Astrocyte of the hippocampus (primary cell): Measurements from ENCODE around the gene SDK2.

ENCODE experiments used
- DNase-seq: peaks from one replicate; pipeline ENCODE4 v3.0.0; 2011; ENCODE audit warnings: low read depth, low spot score

SDK2 gene

DNA sequence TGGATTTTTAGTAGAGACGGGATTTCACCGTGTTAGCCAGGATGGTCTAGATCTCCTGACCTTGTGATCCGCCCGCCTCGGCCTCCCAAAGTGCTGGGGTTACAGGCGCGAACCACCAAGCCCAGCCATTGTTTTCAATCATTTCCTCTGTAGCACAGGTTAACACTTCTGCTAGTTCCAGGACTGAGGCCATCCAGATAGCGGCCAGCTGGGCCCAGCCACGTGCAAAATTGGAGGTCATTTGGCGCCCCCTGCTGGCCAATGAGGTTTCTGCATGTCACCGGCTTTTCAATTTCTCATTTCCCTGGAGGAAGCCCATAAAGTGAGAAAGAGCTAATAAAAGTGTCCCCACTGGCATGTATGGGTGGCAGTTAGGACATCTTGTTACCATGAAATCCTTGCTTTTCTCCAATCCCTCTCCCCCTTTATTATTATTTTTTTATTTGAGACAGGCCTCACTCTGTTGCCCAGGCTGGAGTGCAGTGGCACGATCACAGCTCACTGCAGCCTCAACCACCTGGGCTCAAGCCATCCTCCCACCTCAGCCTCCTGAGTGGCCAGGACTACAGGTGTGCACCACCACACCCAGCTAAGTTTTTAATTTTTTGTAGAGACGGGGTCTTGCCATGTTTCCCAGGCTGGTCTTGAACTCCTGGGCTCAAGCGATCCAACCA, 274.3 kb downstream of the SDK2 start:
- peak; percentile 88 for DNase-seq

DNA sequence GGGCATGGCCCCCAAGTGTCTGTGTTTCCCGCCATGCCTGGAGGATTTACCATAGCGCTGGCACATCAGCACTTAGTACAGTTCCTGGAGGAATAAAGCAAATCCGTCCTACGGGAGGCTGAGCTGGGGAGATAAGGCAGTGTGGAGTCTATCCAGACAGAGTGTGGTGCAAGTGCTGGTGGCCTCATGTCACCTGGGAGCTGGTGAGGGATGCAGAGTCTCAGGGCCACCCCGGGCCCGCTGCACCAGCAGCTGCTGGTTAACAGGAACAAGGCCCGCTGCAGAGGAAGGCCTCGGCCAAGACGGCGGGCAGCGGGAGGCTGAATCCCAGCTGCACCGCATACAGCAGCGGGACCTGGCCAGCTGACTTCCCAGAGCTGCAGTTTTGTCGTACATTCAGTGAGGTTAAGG, 275.1 kb downstream of the SDK2 start:
- DNase-seq: no peak

DNA sequence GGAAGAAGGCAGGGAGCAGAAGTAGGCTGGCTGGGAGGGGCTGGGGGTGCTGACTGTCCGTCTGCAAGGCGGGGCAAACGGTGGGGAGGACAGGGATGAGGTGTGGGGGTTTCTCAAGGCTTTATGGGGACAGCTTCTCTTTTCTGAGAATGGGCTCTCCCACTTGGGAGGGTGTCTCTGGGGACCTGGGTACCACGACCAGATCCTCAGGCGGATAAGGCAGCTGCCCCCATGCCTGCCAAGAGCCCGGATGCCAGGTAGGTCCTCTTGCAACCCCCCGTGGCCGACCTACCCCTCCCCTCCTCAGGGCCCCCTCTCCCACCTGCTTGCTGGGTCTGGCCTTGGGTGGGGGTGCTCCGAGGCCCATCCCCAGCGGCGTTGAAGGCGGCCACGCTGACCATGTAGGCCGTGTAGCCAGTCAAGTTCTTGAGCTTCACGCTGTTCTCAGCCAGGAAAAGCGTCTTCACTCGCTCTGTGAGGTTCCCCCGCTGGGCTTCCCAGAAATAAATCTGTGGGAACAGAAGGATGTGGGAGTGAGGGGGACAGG, 276.1 kb downstream of the SDK2 start:
- no peak for DNase-seq

DNA sequence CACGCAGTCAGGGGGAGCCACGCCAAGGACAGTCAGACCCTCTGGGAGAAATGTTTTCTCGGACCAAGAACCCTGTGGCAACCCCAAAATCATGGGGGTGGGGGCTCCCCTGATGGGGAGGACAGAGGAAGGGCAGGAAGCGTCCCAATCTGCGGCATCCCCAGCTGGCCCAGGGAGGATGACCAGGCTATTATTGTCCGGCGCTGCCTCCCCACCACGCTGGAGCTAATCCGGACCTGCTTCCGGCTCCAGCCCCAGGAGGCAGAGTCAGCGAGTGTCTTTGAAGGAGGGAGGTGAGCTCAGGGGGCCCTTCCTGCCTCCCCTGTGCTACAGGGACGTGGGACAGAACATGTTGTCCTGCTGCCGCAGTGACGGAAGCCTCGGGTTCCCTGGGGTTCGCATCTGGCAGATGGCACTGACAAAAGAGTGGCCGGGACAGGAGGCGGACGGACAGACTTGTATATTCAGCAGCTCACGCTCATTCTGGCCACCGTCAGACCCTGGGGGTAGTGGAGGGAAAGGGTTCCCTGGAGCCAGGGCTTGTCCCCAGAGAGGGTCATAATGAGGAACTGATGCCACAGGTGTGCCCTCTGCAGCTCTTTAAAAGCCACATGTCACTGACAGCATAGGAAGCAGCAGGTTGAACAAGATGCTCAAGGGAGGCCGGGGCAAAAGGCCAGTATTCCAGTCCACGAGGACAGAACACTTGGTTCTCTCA, 278.2 kb downstream of the SDK2 start:
- no peak for DNase-seq

DNA sequence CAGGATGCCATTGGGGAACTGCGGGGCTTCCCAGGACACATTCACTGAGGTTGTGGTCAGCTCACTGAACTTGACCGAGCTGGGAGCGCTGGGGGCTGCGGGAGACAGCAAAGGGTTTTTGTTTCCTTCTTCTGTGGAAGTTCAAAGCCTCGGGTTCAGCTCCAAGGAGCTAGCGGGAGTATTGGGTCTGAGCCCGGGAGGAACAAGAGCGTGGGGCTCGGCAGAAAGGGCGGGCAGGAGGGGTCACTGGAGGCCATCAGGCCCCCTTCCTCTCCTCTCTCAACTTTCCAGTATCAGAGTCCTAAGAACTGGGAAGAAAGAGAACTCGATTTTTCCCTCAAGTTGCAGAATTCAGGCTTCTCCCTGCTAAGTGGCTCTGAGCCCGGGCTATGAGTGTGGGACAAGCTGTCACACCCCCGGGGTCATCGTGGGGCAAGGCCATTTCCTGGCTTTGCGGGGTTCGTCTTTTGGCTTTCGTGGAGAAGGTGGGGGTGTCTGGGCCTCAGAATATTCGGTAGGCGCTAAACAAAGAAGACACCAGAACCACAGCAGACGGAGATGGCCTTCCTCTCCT, 278.9 kb downstream of the SDK2 start:
- peak; percentile 29 for DNase-seq

DNA sequence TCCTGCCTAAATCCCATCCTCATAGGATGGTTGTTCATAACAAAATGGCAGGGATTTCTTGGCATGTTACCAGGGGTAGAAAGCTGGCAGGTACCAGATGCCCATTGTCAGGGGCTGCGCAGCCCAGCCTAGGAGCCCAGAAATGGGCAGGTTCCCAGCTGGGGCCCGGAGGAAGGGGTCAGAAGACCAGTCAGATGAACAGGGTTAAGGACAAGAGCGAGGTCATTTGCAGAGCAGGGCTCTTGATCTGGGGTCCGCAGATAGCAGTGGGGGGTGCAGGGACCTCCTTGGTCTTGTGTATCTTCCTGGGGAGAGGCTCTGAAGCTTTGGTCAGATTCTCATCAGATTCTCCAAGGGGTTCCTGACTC, 280.1 kb downstream of the SDK2 start:
- DNase-seq: no peak

DNA sequence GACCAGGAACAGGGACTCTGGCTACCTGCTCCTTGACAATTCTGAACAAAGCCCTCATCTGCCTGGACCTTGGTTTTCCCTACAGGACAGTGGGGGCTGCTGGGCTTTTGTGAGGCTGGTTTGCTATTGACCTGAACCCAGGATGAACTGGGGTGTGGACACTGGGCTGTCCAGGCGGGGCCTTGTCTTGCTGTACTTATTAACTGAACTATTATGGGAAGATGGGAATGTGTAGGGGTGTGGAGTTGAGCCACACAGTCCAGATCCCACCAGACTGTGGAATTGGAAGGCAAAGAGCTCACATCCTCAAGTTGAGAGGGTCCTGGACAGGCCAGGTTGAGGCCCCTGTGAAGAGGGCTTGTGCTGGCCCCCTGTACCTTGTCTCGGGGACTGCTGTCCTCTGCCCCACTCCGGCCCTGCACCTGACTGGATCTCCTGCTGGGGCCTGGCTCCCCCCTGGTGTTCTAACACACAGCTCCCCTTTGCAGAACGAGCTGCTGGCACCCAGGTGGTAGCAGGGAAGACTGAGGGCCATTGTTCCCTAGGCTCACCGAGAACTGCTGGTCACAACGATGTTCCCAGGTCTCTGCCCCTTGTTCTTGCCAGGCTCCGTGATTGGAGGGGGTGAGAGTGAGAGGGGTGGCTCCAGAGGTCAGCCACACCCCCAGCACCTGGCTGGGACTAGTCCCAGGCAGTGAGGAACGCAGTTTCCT, 280.6 kb downstream of the SDK2 start:
- DNase-seq: no peak

DNA sequence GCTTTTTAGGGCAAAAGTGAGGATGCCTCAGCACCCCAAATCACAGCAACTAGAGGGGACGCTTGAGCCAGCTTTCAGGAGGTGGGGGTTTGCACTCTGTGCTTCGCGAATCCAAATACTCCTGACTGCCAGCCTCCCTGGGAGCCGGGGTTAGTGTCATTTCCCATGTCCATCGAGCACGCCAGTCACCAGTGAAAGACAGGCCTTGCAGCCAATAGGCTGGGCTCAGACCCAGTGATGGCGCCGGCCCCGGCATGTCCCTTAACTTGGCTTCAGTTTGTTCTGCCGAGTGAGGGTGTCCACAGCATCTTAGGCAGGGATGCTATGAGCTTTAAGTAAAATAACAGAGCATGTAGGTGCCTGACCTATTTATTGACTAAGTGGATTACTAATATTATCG, 281.5 kb downstream of the SDK2 start:
- no peak for DNase-seq

DNA sequence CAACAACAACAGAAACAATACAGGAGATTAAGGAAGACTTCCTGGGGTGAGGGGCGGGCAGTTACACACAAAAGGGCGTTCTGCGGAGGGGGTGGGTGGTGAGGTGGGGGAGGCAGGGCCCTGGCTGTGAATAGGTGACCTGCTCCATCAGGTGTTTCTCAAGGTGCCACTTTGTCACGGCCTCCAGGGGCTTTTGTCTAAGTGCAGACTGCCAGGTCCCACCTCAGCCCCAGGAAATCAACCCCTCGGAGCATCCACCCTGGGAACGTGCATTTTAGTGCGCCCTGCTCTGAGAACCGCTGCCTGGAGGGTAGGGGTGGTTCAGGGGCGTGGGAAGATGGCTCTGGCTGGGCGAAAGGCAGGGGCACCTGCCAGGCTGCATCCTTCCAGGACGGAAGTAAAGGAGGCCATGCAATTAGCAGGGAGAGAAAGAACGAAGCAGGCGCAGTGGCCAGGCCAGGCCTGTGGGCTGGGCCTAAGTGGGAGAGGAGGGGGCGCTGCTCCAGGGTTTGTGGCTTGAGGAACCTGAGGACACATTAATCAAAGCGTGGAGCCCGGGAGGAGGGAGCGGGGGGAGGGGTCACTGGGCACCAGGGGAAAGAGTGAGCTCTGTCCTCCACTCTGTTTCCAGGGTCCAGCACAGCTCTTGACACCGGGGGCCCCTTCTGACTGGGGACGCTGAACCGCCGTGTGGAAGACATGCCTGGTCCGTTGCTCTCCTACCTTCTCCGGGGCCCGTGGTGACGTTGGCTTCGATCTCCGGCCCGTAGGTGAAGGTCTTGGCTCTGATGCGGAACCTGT, 283.1 kb downstream of the SDK2 start:
- no peak for DNase-seq

DNA sequence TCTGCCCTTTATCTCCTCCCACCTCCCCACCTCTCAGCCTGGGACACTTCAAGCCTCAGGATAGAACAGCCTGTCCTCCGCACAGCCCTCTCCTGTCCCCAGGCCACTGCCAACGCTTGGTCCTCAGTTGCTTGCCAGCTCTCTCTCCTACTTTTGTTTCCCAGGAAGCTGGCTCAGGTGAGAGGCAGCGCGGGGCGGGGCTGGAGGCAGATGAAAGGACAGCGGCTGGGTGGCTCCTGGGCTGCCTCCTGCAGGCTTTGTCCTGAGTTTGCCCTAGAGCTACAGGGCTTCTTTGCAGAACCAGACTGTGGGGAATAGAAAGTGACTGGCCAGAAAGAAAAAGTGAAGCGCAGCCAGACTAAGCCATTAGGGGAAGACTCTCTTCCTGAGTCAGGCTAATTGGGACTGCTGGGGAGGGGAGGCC, 284.2 kb downstream of the SDK2 start:
- peak; percentile 33 for DNase-seq

DNA sequence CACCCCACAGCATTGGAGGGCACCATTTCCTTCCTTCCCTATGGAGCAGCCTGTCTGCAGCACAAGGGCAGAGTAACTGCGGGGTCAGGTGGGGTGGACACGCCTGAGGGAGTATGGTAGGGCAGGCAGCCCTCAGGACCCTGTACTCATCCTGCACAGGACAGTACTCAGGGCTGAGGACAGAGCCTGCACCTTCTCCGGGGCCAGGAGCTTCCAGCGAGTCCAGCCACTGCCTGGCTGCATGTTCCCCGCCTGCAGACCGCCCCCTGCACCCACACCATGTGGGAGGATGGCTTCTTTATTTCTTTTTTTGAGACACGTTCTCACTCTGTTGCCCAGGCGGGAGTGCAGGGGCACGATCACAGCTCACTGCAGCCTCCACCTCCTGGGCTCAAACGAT, 284.9 kb downstream of the SDK2 start:
- DNase-seq: no peak

DNA sequence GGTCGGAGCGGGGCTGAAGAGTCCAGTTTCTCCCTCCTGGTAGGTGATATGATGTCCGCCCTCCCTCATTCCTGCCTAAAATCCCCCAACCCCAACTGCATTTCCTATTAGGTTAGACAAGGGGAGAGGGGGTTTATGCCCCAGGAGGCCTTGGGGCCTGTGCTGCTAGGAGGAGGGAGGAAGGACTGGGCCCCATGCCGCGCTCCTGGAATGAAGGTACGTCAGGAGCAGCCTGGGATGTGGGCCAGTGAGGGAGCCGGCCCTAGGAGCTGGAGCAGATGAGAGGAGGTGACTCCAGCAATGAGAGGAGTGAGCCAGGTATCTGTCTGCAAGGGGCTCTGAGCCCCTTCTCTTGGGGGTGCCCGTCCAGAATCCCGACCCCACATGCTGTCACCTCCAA, 285.6 kb downstream of the SDK2 start:
- DNase-seq: no peak

DNA sequence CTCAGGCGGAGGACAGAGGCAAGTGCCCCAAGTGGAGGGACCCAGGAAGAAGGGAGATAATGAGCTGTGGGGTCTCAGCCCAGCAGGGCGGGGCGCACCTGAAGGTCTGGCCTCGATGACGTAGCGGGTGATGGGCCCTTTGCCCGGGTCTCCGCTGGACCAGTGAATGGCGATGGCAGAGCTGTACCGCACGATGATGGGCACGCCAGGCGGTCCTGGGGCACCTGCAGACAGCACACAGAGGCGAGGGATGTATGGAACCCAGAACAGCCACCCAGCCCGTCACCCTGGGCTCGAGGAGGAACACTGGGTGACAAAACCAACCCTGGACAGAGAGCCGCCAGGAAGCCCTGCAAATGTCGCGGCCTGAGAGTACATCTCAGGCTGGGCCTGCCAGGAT, 286.3 kb downstream of the SDK2 start:
- DNase-seq: no peak

DNA sequence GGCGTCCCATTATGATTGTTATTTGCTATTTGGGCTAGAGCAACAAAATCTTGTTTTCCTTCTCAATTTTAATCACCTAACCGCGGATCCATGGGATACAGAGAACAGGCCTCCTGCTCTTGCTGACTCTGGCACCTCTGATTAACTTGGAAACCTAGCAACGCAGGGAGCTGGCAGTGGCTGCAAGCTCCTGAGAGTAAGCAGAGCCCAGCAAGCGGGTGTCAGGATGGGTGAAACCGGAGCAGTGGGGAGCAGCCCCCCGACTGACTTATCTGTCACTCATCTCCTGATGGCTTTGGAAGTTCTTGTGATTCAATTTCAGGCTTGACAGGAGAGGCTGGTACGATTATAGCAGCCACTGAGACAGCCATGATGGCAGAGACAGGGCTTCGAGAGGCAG, 286.9 kb downstream of the SDK2 start:
- DNase-seq: peak; percentile 55

DNA sequence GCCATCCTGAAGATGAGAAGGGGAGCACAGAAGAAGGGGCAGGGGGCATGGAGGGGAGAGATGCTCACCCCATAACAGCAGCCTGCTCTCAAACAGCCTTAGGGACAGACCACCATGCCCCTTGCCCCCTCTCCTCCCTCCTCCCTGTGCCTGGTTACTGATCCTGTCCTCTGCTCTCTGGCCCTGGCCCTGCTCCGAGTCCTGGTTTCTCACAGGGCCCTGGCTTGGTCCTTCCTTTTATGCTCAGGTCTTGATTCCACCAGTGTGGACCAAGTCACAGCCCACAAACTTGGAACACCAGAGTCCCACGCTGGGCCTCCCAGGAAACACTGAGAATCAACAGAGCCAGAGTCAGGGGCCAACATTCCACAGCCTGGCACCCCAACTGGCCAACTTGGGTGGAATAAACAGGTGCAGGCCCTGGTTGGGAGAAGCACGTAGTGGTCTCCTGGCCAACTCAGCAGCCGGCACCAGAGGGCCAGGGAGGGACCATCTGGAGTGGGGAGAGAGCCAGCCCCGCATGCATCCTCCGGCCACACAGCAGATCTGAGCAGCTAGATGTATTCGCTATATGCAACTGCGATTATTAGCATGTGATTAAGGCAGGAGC, 287.6 kb downstream of the SDK2 start:
- no peak for DNase-seq

DNA sequence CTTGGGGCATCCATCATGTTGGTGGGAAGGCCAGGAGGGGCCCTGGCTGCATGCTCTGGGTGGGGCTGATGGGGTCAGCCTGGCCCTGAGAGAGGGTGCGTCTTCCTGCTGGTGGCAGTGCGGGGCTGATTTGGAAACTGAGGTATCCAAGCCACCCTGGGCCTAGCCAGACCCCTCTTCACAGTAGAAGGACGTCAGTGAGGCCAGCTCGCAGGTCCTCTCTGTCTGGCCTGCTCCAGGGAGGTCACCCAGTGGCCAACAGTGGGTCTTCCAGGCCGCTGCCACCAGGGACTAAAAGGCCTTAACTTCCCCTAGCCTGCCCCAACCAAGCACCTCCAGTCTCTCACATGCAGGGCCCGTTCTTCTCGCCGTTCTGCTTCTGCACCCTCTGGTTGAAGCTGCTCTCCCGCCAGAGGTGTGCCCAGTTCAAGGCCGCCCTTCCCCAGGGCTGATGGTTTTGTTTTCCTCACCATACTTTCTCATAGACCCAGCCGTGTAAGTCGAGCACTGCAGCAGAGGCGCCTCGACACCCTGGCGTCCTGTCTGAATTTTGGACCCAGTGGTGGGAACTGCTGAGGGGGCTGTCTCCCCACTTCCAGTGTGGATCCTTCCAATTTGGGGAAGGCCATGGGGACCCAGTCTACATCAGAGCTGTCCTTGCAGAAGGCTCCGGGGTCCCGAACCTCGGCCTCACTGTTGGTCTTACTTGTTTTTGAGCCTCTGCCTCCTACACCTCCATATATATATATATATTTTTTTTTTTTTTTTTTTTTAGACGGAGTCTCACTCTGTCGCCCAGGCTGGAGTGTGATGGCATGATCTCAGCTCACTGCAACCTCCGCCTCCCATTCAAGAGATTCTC, 289.6 kb downstream of the SDK2 start:
- no peak for DNase-seq

DNA sequence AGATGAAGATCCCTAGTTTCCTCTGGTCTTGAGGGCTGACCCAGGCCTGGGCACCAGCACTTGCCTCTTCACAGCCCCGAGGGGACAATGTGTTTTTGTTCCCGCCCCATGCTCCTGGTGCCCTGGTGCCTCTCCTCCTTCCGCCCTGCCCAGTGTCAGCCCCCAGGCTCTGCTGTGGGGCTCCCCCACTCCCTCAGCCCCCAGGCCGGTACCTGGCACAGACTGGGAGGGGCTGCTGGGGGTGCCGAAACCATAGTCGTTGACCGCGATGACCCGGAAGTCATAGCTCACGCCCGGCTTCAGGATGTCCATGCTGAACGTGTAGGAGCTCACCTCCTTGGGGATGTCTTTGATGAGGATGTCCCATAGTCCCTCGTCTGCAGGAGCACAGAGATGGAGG, 292.0 kb downstream of the SDK2 start:
- DNase-seq: no peak

DNA sequence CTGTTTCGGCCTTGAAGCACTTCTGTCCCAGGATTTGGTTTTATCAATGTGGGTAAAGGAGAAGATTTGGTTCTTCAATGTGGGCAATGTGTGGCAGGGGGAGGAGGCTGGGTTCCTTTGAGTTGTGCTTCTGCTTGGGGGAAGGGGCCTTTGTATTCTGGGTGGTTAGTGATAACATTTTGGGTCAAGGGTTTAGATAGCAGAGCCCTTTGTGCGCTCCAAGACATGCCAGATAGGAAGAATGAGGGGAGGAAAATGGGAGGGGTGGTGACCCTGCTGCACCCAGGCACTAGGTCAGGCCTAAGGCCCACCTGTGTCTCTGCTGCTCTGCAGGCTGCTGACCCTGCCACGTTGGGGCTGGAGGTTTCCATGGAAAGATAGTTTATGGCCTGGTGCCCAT, 292.5 kb downstream of the SDK2 start:
- DNase-seq: no peak

DNA sequence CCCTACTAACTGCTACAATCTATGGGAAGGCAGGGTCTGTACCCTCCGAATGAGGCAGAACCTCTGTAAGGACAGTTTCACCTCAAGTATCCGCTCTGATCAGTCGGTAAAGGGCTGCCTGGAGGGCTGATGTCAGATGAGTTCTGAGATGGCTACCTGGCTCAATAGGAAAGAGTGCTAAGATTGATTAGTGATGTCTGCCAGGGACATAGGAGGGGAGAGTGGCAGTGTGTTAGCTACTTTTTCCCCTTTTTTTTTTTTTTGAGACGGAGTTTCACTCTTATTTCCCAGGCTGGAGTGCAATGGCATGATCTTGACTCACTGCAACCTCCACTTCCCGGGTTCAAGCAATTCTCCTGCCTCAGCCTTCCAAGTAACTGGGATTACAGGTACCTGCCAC, 293.4 kb downstream of the SDK2 start:
- no peak for DNase-seq

DNA sequence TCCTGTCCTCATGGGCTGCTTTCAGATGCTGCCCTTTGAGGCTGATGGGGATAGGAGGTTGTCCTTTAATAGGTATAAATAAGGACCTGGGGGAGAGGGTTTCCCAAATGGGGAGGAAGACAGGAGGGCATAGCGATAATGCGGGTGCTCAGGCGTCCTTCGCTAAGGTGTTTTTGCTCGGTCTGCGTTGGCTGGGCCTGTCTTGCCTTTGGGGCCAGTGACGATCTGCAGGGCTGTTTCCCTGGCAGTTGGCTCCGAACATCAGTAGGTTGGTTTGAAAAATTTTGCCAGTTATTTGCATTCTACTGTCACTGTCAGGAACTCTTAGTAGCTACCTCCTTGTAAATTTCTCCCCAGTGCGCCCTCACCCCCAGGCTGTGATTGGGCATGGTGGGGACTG, 294.6 kb downstream of the SDK2 start:
- no peak for DNase-seq
